Measurements from ENCODE around the gene SLC25A13. TPM values are rescaled to one million over a fixed set of nuclear protein-coding genes. Genes with fewer than 3 reads are reported as not detected.
"Not testable (repeated sequence)": the region's sequence is repeated elsewhere in the genome, so short reads cannot be mapped to it uniquely, and the experiment has no call there.

The SLC25A13 gene
- total RNA-seq, 3 donors from 2014 or later = 33.1 to 39.0 (median 33.2) TPM

- no peak for DNase-seq (ENCODE audit: low spot score in 2 of 2)
Measured at GRCh38 chr7:96331233-96331632, 9.3 kb upstream of the SLC25A13 start.

DNA sequence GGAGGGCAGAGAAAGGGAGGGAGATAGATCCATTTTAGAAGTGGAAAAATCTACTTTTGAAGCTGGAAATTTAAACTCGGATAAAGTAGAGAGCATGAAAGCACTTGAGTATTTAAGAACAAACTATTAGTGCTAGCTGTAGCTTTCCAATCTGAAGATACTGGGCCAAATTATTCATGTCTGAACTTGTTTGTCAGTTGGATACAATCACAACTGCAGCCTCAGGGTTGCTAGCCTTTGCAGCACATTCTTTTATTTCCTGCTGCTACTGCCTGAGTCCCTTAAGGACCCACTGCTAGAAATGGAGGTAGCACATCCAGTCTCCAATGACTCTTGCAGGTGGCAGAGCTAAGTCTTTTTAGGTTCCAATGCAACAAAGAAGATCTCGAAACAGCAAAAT, 8.3 kb upstream of the SLC25A13 start:
- TF ChIP-seq POLR2AphosphoS5 (IDR thresholded peaks at IDR 0.05) (no peak), CTCF (IDR thresholded peaks at IDR 0.05) (no peak), POLR2A (IDR thresholded peaks at IDR 0.05) (no peak)
- intact Hi-C loops (cut with DNase I; ENCODE audit: low total_unique reads) = no loop called here
- no peak overlapping the region for H3K4me3 ChIP-seq
- no peaks in the 10 kb centered on the region for H3K36me3 ChIP-seq
- H3K9me3 ChIP-seq = no peaks in the 10 kb centered on the region
- no peaks in the 10 kb centered on the region for H3K27me3 ChIP-seq
- H3K4me1 ChIP-seq = no peaks in the 10 kb centered on the region
- peak overlapping the region; percentile 36 to 42 for H3K27ac ChIP-seq
- DNase-seq (ENCODE audit: low spot score in 2 of 2) = peak in 1 of 2 donors; percentile 44

More at GRCh38 chr7:96331233-96331632, 9.3 kb upstream of the SLC25A13 start:
- TF ChIP-seq POLR2A (IDR thresholded peaks at IDR 0.05) (no peak), POLR2AphosphoS5 (IDR thresholded peaks at IDR 0.05) (no peak)
- intact Hi-C loops (cut with DNase I; ENCODE audit: low total_unique reads) = no loop called here
- Histone ChIP-seq H3K4me1 (no peaks in the 10 kb centered on the region), H3K9me3 (no peaks in the 10 kb centered on the region), H3K36me3 (no peaks in the 10 kb centered on the region), H3K27me3 (no peaks in the 10 kb centered on the region), H3K4me3 (no peak overlapping the region), H3K27ac (no peak overlapping the region)

- TF ChIP-seq POLR2A (IDR thresholded peaks at IDR 0.05) (no peak), CTCF (IDR thresholded peaks at IDR 0.05) (no peak), POLR2AphosphoS5 (IDR thresholded peaks at IDR 0.05) (no peak)
- H3K4me3 ChIP-seq = no peak overlapping the region
- H3K27ac ChIP-seq = no peak overlapping the region
- H3K27me3 ChIP-seq = no peaks in the 10 kb centered on the region
- H3K36me3 ChIP-seq = no peaks in the 10 kb centered on the region
- no peaks in the 10 kb centered on the region for H3K9me3 ChIP-seq
- H3K4me1 ChIP-seq = no peaks in the 10 kb centered on the region
- intact Hi-C loops (cut with DNase I; ENCODE audit: low total_unique reads) = no loop called here
- DNase-seq (ENCODE audit: low spot score in 2 of 2) = no peak
Measured at GRCh38 chr7:96329241-96329640, 7.3 kb upstream of the SLC25A13 start.

DNA sequence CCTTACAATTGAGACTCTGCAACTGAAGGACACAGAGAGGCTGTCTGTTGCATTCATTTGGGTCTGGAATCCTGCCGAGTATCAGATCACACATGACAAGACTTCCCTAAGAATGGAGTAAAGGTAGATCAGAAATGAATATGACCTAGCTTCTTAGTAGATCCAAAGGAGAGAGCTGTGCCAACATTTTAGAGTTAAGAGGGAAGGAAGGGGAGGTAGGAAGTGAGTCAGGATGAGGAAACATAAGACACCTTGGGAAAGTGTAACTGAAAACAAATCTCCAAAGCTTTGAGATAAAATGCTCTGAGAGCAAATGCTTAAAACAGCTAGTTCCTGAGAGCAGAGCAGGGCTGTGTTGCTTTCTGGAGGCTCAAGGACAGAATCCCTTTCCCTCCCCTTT, 6.1 kb upstream of the SLC25A13 start:
- no peak for TF ChIP-seq POLR2A (IDR thresholded peaks at IDR 0.05)
- no peak for TF ChIP-seq POLR2AphosphoS5 (IDR thresholded peaks at IDR 0.05)
- no peak for TF ChIP-seq CTCF (IDR thresholded peaks at IDR 0.05)
- H3K27me3 ChIP-seq = no peaks in the 10 kb centered on the region
- DNase-seq (ENCODE audit: low spot score in 2 of 2) = no peak
- no peak overlapping the region for H3K4me3 ChIP-seq
- H3K4me1 ChIP-seq = no peaks in the 10 kb centered on the region
- no peak overlapping the region for H3K27ac ChIP-seq
- H3K36me3 ChIP-seq = no peaks in the 10 kb centered on the region
- intact Hi-C loops (cut with DNase I; ENCODE audit: low total_unique reads) = no loop called here
- no peaks in the 10 kb centered on the region for H3K9me3 ChIP-seq

GRCh38 chr7:96327429-96327828, 5.5 kb upstream of the SLC25A13 start:
- H3K9me3 ChIP-seq = no peaks in the 10 kb centered on the region
- peak overlapping the region in 1 of 2 donors; percentile 4 for H3K27ac ChIP-seq
- H3K4me1 ChIP-seq = no peaks in the 10 kb centered on the region
- TF ChIP-seq CTCF (IDR thresholded peaks at IDR 0.05) (no peak), POLR2A (IDR thresholded peaks at IDR 0.05) (no peak), POLR2AphosphoS5 (IDR thresholded peaks at IDR 0.05) (no peak)
- H3K36me3 ChIP-seq = no peaks in the 10 kb centered on the region
- H3K4me3 ChIP-seq = no peak overlapping the region
- H3K27me3 ChIP-seq = no peaks in the 10 kb centered on the region
- intact Hi-C loops (cut with DNase I; ENCODE audit: low total_unique reads) = no loop called here
- DNase-seq (ENCODE audit: low spot score in 2 of 2) = no peak

GRCh38 chr7:96326752-96327151, 4.9 kb upstream of the SLC25A13 start:
- H3K36me3 ChIP-seq; intact Hi-C loops (cut with DNase I; ENCODE audit: low total_unique reads): not testable (repeated sequence)

More at GRCh38 chr7:96326752-96327151, 4.9 kb upstream of the SLC25A13 start:
- not testable (repeated sequence) for H3K4me1 ChIP-seq; DNase-seq (ENCODE audit: low spot score in 2 of 2); H3K27me3 ChIP-seq; H3K9me3 ChIP-seq; H3K27ac ChIP-seq; H3K4me3 ChIP-seq

Data from breast epithelium (tissue), 4 donors.